ENCODE measurements around the gene FAM222A.

FAM222A gene

GRCh38 chr12:109753959-109754358 is 40.3 kb downstream of the FAM222A start:
- Histone ChIP-seq H3K4me2 (ENCODE audit: low read length) (no peak overlapping the region), H3K9me3 (ENCODE audit: insufficient read depth, low read length) (0 out of 2 replicates have a peak, but pooled peaks cover 5% of the 10 kb centered on the region), H3K4me3 (ENCODE audit: low read length) (no peak overlapping the region), H2AFZ (ENCODE audit: low read depth, low read length) (no peak overlapping the region), H3K79me2 (ENCODE audit: low read length) (no peaks in the 10 kb centered on the region), H3K27ac (ENCODE audit: low read length) (no peak overlapping the region), H4K20me1 (ENCODE audit: insufficient read depth, low read length) (no peaks in the 10 kb centered on the region), H3K36me3 (replicated peaks; ENCODE audit: low read depth, low read length) (peaks cover 6% of the 10 kb centered on the region), H3K27me3 (ENCODE audit: low read depth, low read length) (no peaks in the 10 kb centered on the region), H3K9ac (ENCODE audit: low read length) (no peak overlapping the region), H3K4me1 (ENCODE audit: low read length) (no peaks in the 10 kb centered on the region)
- no peak for TF ChIP-seq EZH2phosphoT487 (IDR thresholded peaks at IDR 0.05; ENCODE audit: low read depth)
- TF ChIP-seq, protein P1, sequence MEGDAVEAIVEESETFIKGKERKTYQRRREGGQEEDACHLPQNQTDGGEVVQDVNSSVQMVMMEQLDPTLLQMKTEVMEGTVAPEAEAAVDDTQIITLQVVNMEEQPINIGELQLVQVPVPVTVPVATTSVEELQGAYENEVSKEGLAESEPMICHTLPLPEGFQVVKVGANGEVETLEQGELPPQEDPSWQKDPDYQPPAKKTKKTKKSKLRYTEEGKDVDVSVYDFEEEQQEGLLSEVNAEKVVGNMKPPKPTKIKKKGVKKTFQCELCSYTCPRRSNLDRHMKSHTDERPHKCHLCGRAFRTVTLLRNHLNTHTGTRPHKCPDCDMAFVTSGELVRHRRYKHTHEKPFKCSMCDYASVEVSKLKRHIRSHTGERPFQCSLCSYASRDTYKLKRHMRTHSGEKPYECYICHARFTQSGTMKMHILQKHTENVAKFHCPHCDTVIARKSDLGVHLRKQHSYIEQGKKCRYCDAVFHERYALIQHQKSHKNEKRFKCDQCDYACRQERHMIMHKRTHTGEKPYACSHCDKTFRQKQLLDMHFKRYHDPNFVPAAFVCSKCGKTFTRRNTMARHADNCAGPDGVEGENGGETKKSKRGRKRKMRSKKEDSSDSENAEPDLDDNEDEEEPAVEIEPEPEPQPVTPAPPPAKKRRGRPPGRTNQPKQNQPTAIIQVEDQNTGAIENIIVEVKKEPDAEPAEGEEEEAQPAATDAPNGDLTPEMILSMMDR (IDR thresholded peaks at IDR 0.05; ENCODE audit: low read depth, low read length): no peak

DNA sequence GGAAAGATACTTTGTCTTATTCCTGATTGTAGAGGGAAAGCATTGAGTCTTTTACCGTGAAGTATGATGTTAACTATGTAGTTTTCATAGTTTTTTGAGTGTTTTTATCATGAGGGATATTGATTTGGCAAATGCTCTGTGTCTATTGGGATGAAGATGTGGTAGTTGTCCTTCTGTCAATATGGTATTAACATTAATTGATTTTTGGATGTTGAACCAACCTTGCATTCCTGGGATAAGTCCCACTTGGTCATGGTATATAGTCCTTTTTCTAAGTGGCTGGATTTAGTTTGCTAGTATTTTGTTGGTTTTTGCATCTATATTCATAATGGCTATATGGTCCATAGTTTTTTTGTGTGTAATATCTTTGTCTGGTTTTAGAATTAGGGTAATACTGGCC is 42.8 kb downstream of the FAM222A start:
- Histone ChIP-seq H3K4me2 (ENCODE audit: low read length) (no peak overlapping the region), H3K4me3 (ENCODE audit: low read length) (no peak overlapping the region), H3K9ac (ENCODE audit: low read length) (no peak overlapping the region), H3K4me1 (ENCODE audit: low read length) (no peaks in the 10 kb centered on the region), H3K79me2 (ENCODE audit: low read length) (no peaks in the 10 kb centered on the region), H3K27me3 (ENCODE audit: low read depth, low read length) (no peaks in the 10 kb centered on the region), H3K27ac (ENCODE audit: low read length) (no peak overlapping the region), H4K20me1 (ENCODE audit: insufficient read depth, low read length) (no peaks in the 10 kb centered on the region), H3K9me3 (ENCODE audit: insufficient read depth, low read length) (0 out of 2 replicates have a peak, but pooled peaks cover 5% of the 10 kb centered on the region), H2AFZ (ENCODE audit: low read depth, low read length) (no peak overlapping the region), H3K36me3 (replicated peaks; ENCODE audit: low read depth, low read length) (peaks cover 6% of the 10 kb centered on the region)
- TF ChIP-seq, protein P1 (IDR thresholded peaks at IDR 0.05; ENCODE audit: low read depth, low read length): no peak
- no peak for TF ChIP-seq EZH2phosphoT487 (IDR thresholded peaks at IDR 0.05; ENCODE audit: low read depth)

DNA sequence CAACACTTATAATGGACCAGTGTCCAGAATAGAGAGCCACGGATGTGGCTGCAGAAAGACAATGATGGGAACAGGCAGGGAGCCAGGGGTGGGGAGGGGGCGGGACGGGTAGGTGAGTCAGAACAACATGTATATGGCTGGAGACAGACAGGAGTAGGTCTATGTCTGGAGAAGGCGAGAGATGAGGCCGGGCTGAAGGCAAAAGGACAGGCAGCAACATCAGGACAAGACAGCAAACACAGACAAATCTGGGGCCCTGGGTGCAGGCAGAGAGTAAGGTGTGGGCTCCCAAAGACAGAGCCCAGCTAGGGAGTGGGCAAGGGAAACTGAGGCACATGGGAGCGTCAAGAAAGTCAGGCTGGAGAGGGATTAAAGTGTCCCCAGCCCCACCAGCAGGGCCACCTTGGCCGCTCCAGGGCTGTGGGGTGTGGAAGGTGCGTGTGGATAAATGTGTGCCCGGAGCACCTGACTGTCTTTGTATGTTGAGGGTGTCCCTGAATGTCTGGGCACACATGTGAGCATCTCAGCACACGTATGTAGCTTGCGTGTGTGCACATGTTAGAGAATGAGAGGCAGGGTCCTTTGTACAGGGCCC is 44.1 kb downstream of the FAM222A start:
- Histone ChIP-seq H3K79me2 (ENCODE audit: low read length) (no peaks in the 10 kb centered on the region), H2AFZ (ENCODE audit: low read depth, low read length) (no peak overlapping the region), H3K36me3 (replicated peaks; ENCODE audit: low read depth, low read length) (peaks cover 6% of the 10 kb centered on the region), H3K9ac (ENCODE audit: low read length) (no peak overlapping the region), H3K9me3 (ENCODE audit: insufficient read depth, low read length) (0 out of 2 replicates have a peak, but pooled peaks cover 5% of the 10 kb centered on the region), H3K27me3 (ENCODE audit: low read depth, low read length) (no peaks in the 10 kb centered on the region), H4K20me1 (ENCODE audit: insufficient read depth, low read length) (no peaks in the 10 kb centered on the region), H3K27ac (ENCODE audit: low read length) (no peak overlapping the region), H3K4me1 (ENCODE audit: low read length) (no peaks in the 10 kb centered on the region), H3K4me2 (ENCODE audit: low read length) (no peak overlapping the region), H3K4me3 (ENCODE audit: low read length) (no peak overlapping the region)
- TF ChIP-seq, protein P1 (IDR thresholded peaks at IDR 0.05; ENCODE audit: low read depth, low read length): no peak
- TF ChIP-seq EZH2phosphoT487 (IDR thresholded peaks at IDR 0.05; ENCODE audit: low read depth): no peak

DNA sequence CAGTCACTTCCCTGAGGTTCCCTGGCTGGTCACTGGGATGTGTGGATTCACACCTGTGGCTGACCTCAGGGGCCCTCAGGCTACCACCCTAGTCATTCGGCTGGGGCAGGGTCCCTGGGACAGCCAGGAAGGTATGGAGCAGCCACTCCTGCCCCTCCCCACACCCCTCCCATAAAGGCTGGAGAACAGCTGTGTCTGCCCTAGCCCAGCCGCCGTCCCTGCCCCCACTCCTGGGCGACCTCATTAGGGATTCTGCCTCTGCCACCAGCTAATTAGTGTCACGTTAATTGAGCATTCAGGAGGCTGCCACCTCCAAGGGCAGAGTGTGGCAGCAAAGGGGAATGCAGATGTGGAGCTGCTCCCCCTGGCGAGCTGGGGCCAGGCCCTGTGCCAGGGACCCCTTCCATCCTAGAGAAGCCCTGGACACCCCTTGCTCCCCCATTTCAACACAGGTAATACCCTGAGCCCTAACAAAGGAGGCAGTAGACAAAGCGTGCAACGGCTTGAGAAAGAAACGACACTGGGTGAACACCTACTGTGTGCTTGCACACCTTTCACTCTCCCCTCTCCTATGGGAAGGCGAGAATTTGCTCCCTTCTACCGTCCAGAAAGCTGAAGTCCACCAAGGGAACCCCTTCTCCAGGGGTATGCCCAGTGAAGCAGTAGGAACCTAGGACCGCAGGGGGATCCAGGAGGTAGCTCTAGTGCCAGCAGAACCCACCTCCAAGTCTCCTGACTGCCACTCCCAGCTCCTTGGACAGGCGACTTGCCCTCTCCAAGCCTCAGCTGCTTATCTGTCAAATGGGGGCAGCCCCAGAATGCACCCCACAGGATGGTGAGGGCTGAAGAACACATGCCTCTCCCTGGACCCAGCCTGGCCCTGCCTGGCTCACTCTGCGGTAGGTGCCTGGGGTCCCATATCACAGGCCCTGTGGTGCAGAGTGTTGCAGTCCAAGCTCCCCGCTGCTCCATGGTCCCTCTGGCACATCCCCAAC is 45.1 kb downstream of the FAM222A start:
- no peak overlapping the region for H3K4me2 ChIP-seq (ENCODE audit: low read length)
- no peaks in the 10 kb centered on the region for H4K20me1 ChIP-seq (ENCODE audit: insufficient read depth, low read length)
- H3K9ac ChIP-seq (ENCODE audit: low read length): no peak overlapping the region
- no peaks in the 10 kb centered on the region for H3K4me1 ChIP-seq (ENCODE audit: low read length)
- TF ChIP-seq, protein P1 (IDR thresholded peaks at IDR 0.05; ENCODE audit: low read depth, low read length): no peak
- no peak for TF ChIP-seq EZH2phosphoT487 (IDR thresholded peaks at IDR 0.05; ENCODE audit: low read depth)
- H3K27ac ChIP-seq (ENCODE audit: low read length): no peak overlapping the region
- H3K9me3 ChIP-seq (ENCODE audit: insufficient read depth, low read length): 0 out of 2 replicates have a peak, but pooled peaks cover 5% of the 10 kb centered on the region
- H3K27me3 ChIP-seq (ENCODE audit: low read depth, low read length): no peaks in the 10 kb centered on the region
- H3K4me3 ChIP-seq (ENCODE audit: low read length): no peak overlapping the region
- H2AFZ ChIP-seq (ENCODE audit: low read depth, low read length): no peak overlapping the region
- H3K79me2 ChIP-seq (ENCODE audit: low read length): no peaks in the 10 kb centered on the region
- H3K36me3 ChIP-seq (replicated peaks; ENCODE audit: low read depth, low read length): peaks cover 11% of the 10 kb centered on the region

All from OCI-LY3 (cell line).